HG02623 (cell line): Measurements from ENCODE around the gene DCTN3.

Experiments used
- ATAC-seq: cut with Tn5 transposase; IDR thresholded peaks from one replicate; pipeline ENCODE4 v1.9.1; 2021; ENCODE audit warnings: moderate library complexity; ENCODE audit not compliant: unreplicated experiment

DCTN3 gene

GRCh38 chr9:34620061-34620994, at the start of gene DCTN3:
TSS of gene DCTN3 (minus strand) at chr9:34620495. CDS start at chr9:34620464, 31 bp downstream.
- peak; percentile 99 for ATAC-seq

GRCh38 chr9:34665381-34666250, 45.3 kb upstream of the DCTN3 start:
- ATAC-seq = peak; percentile 67

- ATAC-seq = peak; percentile 26
Measured at GRCh38 chr9:34665067-34665380, 44.7 kb upstream of the DCTN3 start.

GRCh38 chr9:34664281-34665066, 44.2 kb upstream of the DCTN3 start:
- ATAC-seq = peak; percentile 37

GRCh38 chr9:34663303-34663605, 43.0 kb upstream of the DCTN3 start:
- ATAC-seq = no peak

GRCh38 chr9:34662526-34663302, 42.4 kb upstream of the DCTN3 start, which contains the start of gene CCL27:
TSS of gene CCL27 (minus strand) at chr9:34662657. CDS start at chr9:34662633, 24 bp downstream.
- ATAC-seq = no peak

GRCh38 chr9:34659592-34660253, 39.4 kb upstream of the DCTN3 start:
- no peak for ATAC-seq

- ATAC-seq = no peak
Measured at GRCh38 chr9:34658461-34658860, 38.2 kb upstream of the DCTN3 start.

GRCh38 chr9:34656992-34657391, 36.7 kb upstream of the DCTN3 start:
- ATAC-seq = no peak

- no peak for ATAC-seq
Measured at GRCh38 chr9:34655394-34655793, 35.1 kb upstream of the DCTN3 start.

GRCh38 chr9:34654323-34655051, 34.2 kb upstream of the DCTN3 start:
- ATAC-seq = no peak

- ATAC-seq = no peak
Measured at GRCh38 chr9:34653151-34654072, 33.1 kb upstream of the DCTN3 start.

- ATAC-seq = no peak
Measured at GRCh38 chr9:34652602-34653000, 32.3 kb upstream of the DCTN3 start.

GRCh38 chr9:34651876-34652601, 31.7 kb upstream of the DCTN3 start, which contains the start of gene IL11RA:
TSS of gene IL11RA (plus strand) at chr9:34652185. CDS start at chr9:34655218, 3,033 bp downstream.
- no peak for ATAC-seq

- ATAC-seq = no peak
Measured at GRCh38 chr9:34651321-34651720, 31.0 kb upstream of the DCTN3 start.

- ATAC-seq = no peak
Measured at GRCh38 chr9:34650816-34651215, 30.5 kb upstream of the DCTN3 start.

GRCh38 chr9:34648673-34649072, 28.4 kb upstream of the DCTN3 start:
- no peak for ATAC-seq
